H1 (cell line): Measurements from ENCODE around the gene SLC35D3. TPM values are rescaled to one million over a fixed set of nuclear protein-coding genes. Genes with fewer than 3 reads are reported as not detected.

Experiments used
- CTCF ChIA-PET: fragments of 300-600 bp; sonication (Branson Sonifier 250); formaldehyde crosslinking; loops from one replicate; lab custom pipeline; 2021; ENCODE audit not compliant: partially characterized antibody; lab: Charles Lee
- POLR2A ChIA-PET: fragments of 300-600 bp; sonication (Branson Sonifier 250); formaldehyde crosslinking; loops from one replicate; lab custom pipeline; 2021; ENCODE audit warnings: inconsistent platforms; ENCODE audit not compliant: partially characterized antibody; lab: Charles Lee
- DNase-seq, 2 experiments: peaks; one replicate each; pipeline versions ENCODE4 v3.0.0 to v3.0.0-alpha.2; 2010 to 2022; ENCODE audit warnings: low spot score in 2 of 2, low read depth in 1 of 2, mixed read lengths in 1 of 2
- FAIRE-seq: peaks from 2 replicates; lab custom pipeline; 2011; peaks lifted over from hg19 to GRCh38; lab: Jason Lieb, UNC
- H2AFZ ChIP-seq: 2 replicates; pipeline ENCODE4 v1.8.1; 2012; ENCODE audit warnings: low read length, inconsistent platforms
- H2AK5ac ChIP-seq: 2 replicates; pipeline ENCODE4 v1.6.1; 2013; ENCODE audit warnings: low read depth, low read length
- H2BK120ac ChIP-seq: replicated peaks from 2 replicates; pipeline ENCODE3; 2013; ENCODE audit warnings: low read depth, low read length, inconsistent platforms
- H2BK12ac ChIP-seq: 2 replicates; pipeline ENCODE4 v1.6.1; 2013; ENCODE audit warnings: low read depth, low read length
- H2BK15ac ChIP-seq: 2 replicates; pipeline ENCODE4 v1.6.1; 2013; ENCODE audit warnings: low read length
- H2BK20ac ChIP-seq: 2 replicates; pipeline ENCODE4 v1.6.1; 2013; ENCODE audit warnings: low read length
- H2BK5ac ChIP-seq: 2 replicates; pipeline ENCODE4 v1.6.1; 2013; ENCODE audit warnings: low read depth, low read length
- H3K14ac ChIP-seq: 2 replicates; pipeline ENCODE4 v1.6.1; 2013; ENCODE audit warnings: inconsistent platforms; ENCODE audit not compliant: insufficient read length
- H3K18ac ChIP-seq: 2 replicates; pipeline ENCODE4 v1.6.1; 2013; ENCODE audit warnings: low read length; ENCODE audit errors: extremely low read depth
- H3K23ac ChIP-seq: 2 replicates; pipeline ENCODE4 v1.6.1; 2013; ENCODE audit warnings: inconsistent platforms; ENCODE audit not compliant: insufficient read length
- H3K23me2 ChIP-seq: 2 replicates; pipeline ENCODE4 v1.6.1; 2013; ENCODE audit warnings: low read depth, low read length
- H3K27ac ChIP-seq: 2 replicates; pipeline ENCODE4 v1.6.1; 2011; ENCODE audit warnings: low read depth, low read length, inconsistent platforms
- H3K27me3 ChIP-seq, 4 experiments: replicated peaks in 1 of 4; 1 replicate in 1 of 4; 2 replicates in 3 of 4; pipeline versions ENCODE4 v1.6.1 to v1.8.1; 2011 to 2013; ENCODE audit warnings: low read length in 3 of 4, mild to moderate bottlenecking in 3 of 4, inconsistent platforms in 2 of 4, mixed read lengths in 2 of 4, moderate library complexity in 1 of 4; ENCODE audit not compliant: control insufficient read depth in 3 of 4, insufficient read depth in 3 of 4; ENCODE audit errors: extremely low read depth in 1 of 4
- H3K36me3 ChIP-seq, 4 experiments: 2 replicates each; pipeline versions ENCODE4 v1.6.1 to v1.8.1; 2011 to 2013; ENCODE audit warnings: mild to moderate bottlenecking in 4 of 4, low read length in 3 of 4, moderate library complexity in 2 of 4, control low read depth in 1 of 4, inconsistent platforms in 1 of 4; ENCODE audit not compliant: insufficient read depth in 4 of 4, control insufficient read depth in 2 of 4
- H3K4ac ChIP-seq: replicated peaks from 2 replicates; pipeline ENCODE3; 2013; ENCODE audit warnings: low read length, low read depth, mixed read lengths, inconsistent platforms; ENCODE audit not compliant: insufficient read length
- H3K4me1 ChIP-seq, 4 experiments: replicated peaks in 1 of 4; 1 replicate in 1 of 4; 2 replicates in 3 of 4; pipeline versions ENCODE4 v1.6.1 to v1.8.1; 2011 to 2013; ENCODE audit warnings: low read length in 3 of 4, inconsistent platforms in 2 of 4, mixed read lengths in 1 of 4; ENCODE audit not compliant: insufficient read depth in 4 of 4, control insufficient read depth in 3 of 4
- H3K4me2 ChIP-seq, 2 experiments: 2 replicates each; pipeline versions ENCODE4 v1.6.1 to v1.8.1; 2011 to 2013; ENCODE audit warnings: low read depth in 2 of 2, low read length in 2 of 2, control low read depth in 1 of 2, inconsistent platforms in 1 of 2, mild to moderate bottlenecking in 1 of 2; ENCODE audit not compliant: insufficient read depth in 1 of 2
- H3K4me3 ChIP-seq, 4 experiments: fragments of 200-600, 300-600 bp in 1 of 4; sonication (generic), shearing (Covaris generic), sonication (Bioruptor Twin) in 1 of 4; 2 replicates each; pipeline versions ENCODE4 v1.5.1 to v1.8.1; 2011 to 2016; ENCODE audit warnings: low read length in 4 of 4, low read depth in 3 of 4, control low read depth in 2 of 4, inconsistent platforms in 2 of 4, mild to moderate bottlenecking in 2 of 4, mixed read lengths in 1 of 4, moderate library complexity in 1 of 4; ENCODE audit not compliant: insufficient read depth in 2 of 4; ENCODE audit errors: extremely low read depth in 1 of 4
- H3K56ac ChIP-seq: replicated peaks from 2 replicates; pipeline ENCODE3; 2013; ENCODE audit warnings: low read depth, mild to moderate bottlenecking, mixed read lengths, low read length, inconsistent platforms; ENCODE audit not compliant: insufficient read length
- H3K79me1 ChIP-seq: 2 replicates; pipeline ENCODE4 v1.6.1; 2013; ENCODE audit warnings: low read depth, low read length, control low read depth
- H3K79me2 ChIP-seq, 2 experiments: 2 replicates each; pipeline versions ENCODE4 v1.6.1 to v1.8.1; 2012 to 2013; ENCODE audit warnings: low read length in 2 of 2, mild to moderate bottlenecking in 2 of 2, inconsistent platforms in 1 of 2; ENCODE audit not compliant: insufficient read depth in 2 of 2, control insufficient read depth in 1 of 2
- H3K9ac ChIP-seq, 4 experiments: replicated peaks in 1 of 4; 1 replicate in 1 of 4; 2 replicates in 3 of 4; pipeline versions ENCODE4 v1.6.1 to v1.8.1; 2011 to 2013; ENCODE audit warnings: low read depth in 3 of 4, low read length in 3 of 4, control low read depth in 2 of 4, mild to moderate bottlenecking in 2 of 4, moderate library complexity in 2 of 4, inconsistent platforms in 1 of 4; ENCODE audit errors: extremely low read depth in 1 of 4
- H3K9me3 ChIP-seq, 2 experiments: 2 replicates each; pipeline versions ENCODE4 v1.6.1 to v1.8.1; 2012 to 2013; ENCODE audit warnings: mild to moderate bottlenecking in 2 of 2, moderate library complexity in 2 of 2, control low read depth in 1 of 2, inconsistent platforms in 1 of 2, low read depth in 1 of 2, low read length in 1 of 2, mixed read lengths in 1 of 2; ENCODE audit not compliant: insufficient read depth in 2 of 2
- H4K20me1 ChIP-seq, 2 experiments: replicated peaks in 1 of 2; 2 replicates each; pipeline versions ENCODE3 to v1.8.1; 2011 to 2013; ENCODE audit warnings: inconsistent platforms in 2 of 2, low read length in 2 of 2, mild to moderate bottlenecking in 1 of 2; ENCODE audit not compliant: insufficient read depth in 2 of 2, control insufficient read depth in 1 of 2
- H4K5ac ChIP-seq: 2 replicates; pipeline ENCODE4 v1.6.1; 2013; ENCODE audit warnings: low read length, low read depth, mixed read lengths, inconsistent platforms; ENCODE audit not compliant: insufficient read length
- H4K8ac ChIP-seq: 2 replicates; pipeline ENCODE4 v1.8.0; 2013; ENCODE audit warnings: mild to moderate bottlenecking, moderate library complexity, low read length, inconsistent platforms; ENCODE audit not compliant: insufficient read depth; ENCODE audit errors: extremely low read depth
- H4K91ac ChIP-seq: replicated peaks from 2 replicates; pipeline ENCODE3; 2013; ENCODE audit warnings: low read length, mixed read lengths, inconsistent platforms; ENCODE audit not compliant: insufficient read length
- CREB1 ChIP-seq: IDR thresholded peaks from 2 replicates; pipeline ENCODE4 v1.6.1; 2012; ENCODE audit warnings: inconsistent platforms
- GABPA ChIP-seq: IDR thresholded peaks from 2 replicates; pipeline ENCODE4 v1.6.1; 2011; ENCODE audit warnings: mild to moderate bottlenecking, low read length, moderate library complexity, borderline replicate concordance; ENCODE audit not compliant: insufficient read depth
- RNF2 ChIP-seq: fragments of 200-900, 300-1000 bp; sonication (generic); IDR thresholded peaks from 2 replicates; pipeline ENCODE4 v1.7.1; 2016; ENCODE audit warnings: borderline replicate concordance, low read depth, mild to moderate bottlenecking, antibody characterized with exemption, low read length; ENCODE audit not compliant: poor library complexity, severe bottlenecking; ENCODE audit errors: missing control alignments
- SP2 ChIP-seq: IDR thresholded peaks from 2 replicates; pipeline ENCODE4 v1.6.1; 2012; ENCODE audit warnings: mild to moderate bottlenecking, low read length, inconsistent platforms
- SUZ12 ChIP-seq: fragments of 200-600 bp; sonication (generic); IDR thresholded peaks from 2 replicates; pipeline ENCODE4 v1.6.1; 2012; ENCODE audit warnings: mild to moderate bottlenecking, inconsistent platforms, low read length, moderate library complexity, mixed read lengths
- TEAD4 ChIP-seq: IDR thresholded peaks from 2 replicates; pipeline ENCODE4 v1.6.1; 2012; ENCODE audit warnings: low read depth, low read length, inconsistent platforms, mixed read lengths
- WGBS, 2 experiments: shearing (Covaris generic) in 1 of 2; methylation state at CpG; one replicate each; pipeline versions ENCODE4 v1.1.6 to v1.1.7; 2013 to 2015; ENCODE audit warnings: low lambda C conversion rate in 2 of 2, mixed read lengths in 2 of 2, inconsistent platforms in 1 of 2, low coverage in 1 of 2, missing lambda C conversion rate in 1 of 2; ENCODE audit not compliant: insufficient replicate concordance in 2 of 2, insufficient coverage in 1 of 2, insufficient read length in 1 of 2; ENCODE audit errors: extremely low coverage in 1 of 2, missing lambda C conversion rate in 1 of 2; 5-methylcytosine and 5-hydroxymethylcytosine counted together
- polyA plus RNA-seq, 7 experiments: library from polyadenylated mRNA; depleted of rRNA in 3 of 7; stranded (reverse) in 5 of 7; unstranded in 2 of 7; fragments of >200 nt in 5 of 7; fragments of 200-250 nt in 2 of 7; gene quantifications; 1 replicate in 5 of 7; 2 replicates in 1 of 7; 4 replicates in 1 of 7; pipeline versions ENCODE4 v1.2.1 to v1.2.3, GENCODE V29; 2011 to 2013; ENCODE audit warnings: missing spikeins in 2 of 7, mixed read lengths in 2 of 7
- total RNA-seq: library from RNA; stranded (reverse); fragmentation: NEBNext Ultra II Directional; extraction: Animal tissue kit (Norgen Biotek cat#: 25700); gene quantifications from 2 replicates; pipeline ENCODE4 v1.2.1, GENCODE V29; 2021

SLC35D3 gene
- total and polyA plus RNA-seq, 2 of the 8 experiments (the other 6 are each of a cell fraction or from before 2014, with no cell fraction given) = 0.27 to 0.39 TPM

GRCh38 chr6:136920216-136920615, 1.9 kb upstream of the SLC35D3 start:
- Histone ChIP-seq H2BK120ac (no peak overlapping the region), H3K79me2 (no peaks in the 10 kb centered on the region), H3K9me3 (peaks cover 0 to 3% of the 10 kb centered on the region in 2 experiments; a peak in 1 of 4 replicates), H3K4me2 (peak overlapping the region; percentile 88 to 99; a peak in 3 of 4 replicates), H2BK15ac (no peak overlapping the region), H2BK20ac (no peak overlapping the region), H3K4me3 (peak overlapping the region in 3 of 4 experiments; percentile 41 to 60 (median 55); a peak in 4 of 8 replicates), H4K20me1 (no peaks in the 10 kb centered on the region), H3K18ac (no peak overlapping the region), H3K27ac (no peak overlapping the region), H3K9ac (no peak overlapping the region; a peak in 1 of 7 replicates), H4K8ac (no peak overlapping the region), H3K79me1 (no peaks in the 10 kb centered on the region), H3K56ac (no peak overlapping the region), H3K4me1 (peaks cover 0 to 12% (median 10%) of the 10 kb centered on the region in 4 experiments; a peak in 5 of 7 replicates), H3K23ac (no peak overlapping the region), H4K91ac (no peak overlapping the region), H4K5ac (no peak overlapping the region), H2AFZ (no peak overlapping the region), H2BK5ac (no peak overlapping the region), H3K36me3 (peaks cover 0 to 4% (median 0%) of the 10 kb centered on the region in 4 experiments; a peak in 1 of 8 replicates), H3K14ac (no peak overlapping the region), H3K4ac (no peak overlapping the region), H2AK5ac (no peak overlapping the region), H2BK12ac (peak overlapping the region; percentile 35), H3K23me2 (peaks cover 16% of the 10 kb centered on the region), H3K27me3 (peaks cover 30 to 53% (median 52%) of the 10 kb centered on the region in 4 experiments)
- TF ChIP-seq CREB1 (no peak), SUZ12 (no peak), GABPA (no peak), SP2 (no peak), RNF2 (peak; percentile 20), TEAD4 (no peak)
- ChIA-PET CTCF (interaction anchor here (0.6 to 1.9 kb wide), 8 partner anchors 37 to 302 kb away, joined by 3 to 5 read pairs (median 4); partner anchors contain the start of gene MAP3K5), POLR2A (interaction anchor here (1.1 kb wide), 1 partner anchor 40 kb away, joined by 3 read pairs; no protein-coding TSS in a partner anchor)
- DNase-seq = no peak
- FAIRE-seq = no peak
- WGBS, 2 experiments = 73% methylated on average over 6 of the region's 6 CpGs; no CpG with 5 or more reads in 1 of the 2 experiments
